Cortex of kidney (tissue), 1 donor: ENCODE measurements around the gene GTPBP4.
"Not testable (repeated sequence)": the region's sequence is repeated elsewhere in the genome, so short reads cannot be mapped to it uniquely, and the experiment has no call there.

Experiments used
- DNase-seq: peaks from one replicate; lab custom pipeline; 2025; lab: John Stamatoyannopoulos, UW

GTPBP4 gene

GRCh38 chr10:1056326-1057105 lies 68.3 kb downstream of the GTPBP4 start, which contains the start of gene WDR37:
TSS of gene WDR37 (plus strand) at chr10:1056385. CDS start at chr10:1072156, 15,771 bp downstream.
- no peak for DNase-seq

GRCh38 chr10:1057106-1057657 lies 68.9 kb downstream of the GTPBP4 start:
- DNase-seq = no peak

GRCh38 chr10:1058017-1058416 lies 69.8 kb downstream of the GTPBP4 start:
- DNase-seq = no peak

GRCh38 chr10:1059902-1060301 lies 71.7 kb downstream of the GTPBP4 start:
- no peak for DNase-seq

GRCh38 chr10:1061930-1062774 lies 73.9 kb downstream of the GTPBP4 start:
- no peak for DNase-seq

- DNase-seq = no peak
Measured at GRCh38 chr10:1063232-1063865, 75.1 kb downstream of the GTPBP4 start.

GRCh38 chr10:1064964-1065247 lies 76.7 kb downstream of the GTPBP4 start:
- no peak for DNase-seq

- not testable (repeated sequence) for DNase-seq
Measured at GRCh38 chr10:1066734-1067133, 78.5 kb downstream of the GTPBP4 start.

- DNase-seq = no peak
Measured at GRCh38 chr10:1068380-1069361, 80.4 kb downstream of the GTPBP4 start.
